Liver (tissue), 9 donors: Measurements from ENCODE around the gene RNF25. TPM values are rescaled to one million over a fixed set of nuclear protein-coding genes. Genes with fewer than 3 reads are reported as not detected.

Source experiments
- DNase-seq: peaks from one replicate; pipeline ENCODE4 v3.0.0-alpha.2; 2017; ENCODE audit warnings: low spot score
- H3K27ac ChIP-seq, 2 donors: one replicate each; pipeline ENCODE4 v1.7.0; 2013; ENCODE audit warnings: inconsistent platforms in 2 of 2, low read length in 2 of 2, control low read depth in 1 of 2, low read depth in 1 of 2, mild to moderate bottlenecking in 1 of 2
- H3K27me3 ChIP-seq, 4 donors: one replicate each; pipeline versions ENCODE4 v1.6.1 to v1.7.0; 2013; ENCODE audit warnings: low read length in 3 of 4, inconsistent platforms in 1 of 4, mild to moderate bottlenecking in 1 of 4, moderate library complexity in 1 of 4; ENCODE audit not compliant: control insufficient read depth in 4 of 4, insufficient read depth in 4 of 4
- H3K36me3 ChIP-seq, 4 donors: one replicate each; pipeline versions ENCODE4 v1.6.1 to v1.7.0; 2013; ENCODE audit warnings: low read length in 3 of 4, mild to moderate bottlenecking in 3 of 4, low read depth in 1 of 4, moderate library complexity in 1 of 4; ENCODE audit not compliant: control insufficient read depth in 4 of 4, insufficient read depth in 3 of 4
- H3K4me1 ChIP-seq, 4 donors: one replicate each; pipeline versions ENCODE4 v1.6.1 to v1.7.0; 2013; ENCODE audit warnings: low read length in 3 of 4, mild to moderate bottlenecking in 3 of 4, moderate library complexity in 1 of 4; ENCODE audit not compliant: control insufficient read depth in 4 of 4, insufficient read depth in 4 of 4
- H3K4me3 ChIP-seq, 3 donors: one replicate each; pipeline versions ENCODE4 v1.6.1 to v1.7.0; 2013; ENCODE audit warnings: low read length in 3 of 3, control low read depth in 1 of 3, low read depth in 1 of 3, mild to moderate bottlenecking in 1 of 3
- H3K9ac ChIP-seq, 2 donors: one replicate each; pipeline ENCODE4 v1.7.0; 2013; ENCODE audit warnings: low read length in 2 of 2, mild to moderate bottlenecking in 2 of 2, moderate library complexity in 2 of 2, control low read depth in 1 of 2, low read depth in 1 of 2
- H3K9me3 ChIP-seq, 4 donors: one replicate each; pipeline versions ENCODE4 v1.6.1 to v1.7.0; 2013; ENCODE audit warnings: low read length in 3 of 4; ENCODE audit not compliant: control insufficient read depth in 4 of 4
- EGR1 ChIP-seq, 2 donors: IDR thresholded peaks; 2 replicates each; pipeline ENCODE4 v1.6.1; 2016 to 2018; ENCODE audit warnings: antibody characterized with exemption in 2 of 2, low read depth in 2 of 2
- FOXA1 ChIP-seq: IDR thresholded peaks from 2 replicates; pipeline ENCODE4 v1.6.1; 2016; ENCODE audit warnings: antibody characterized with exemption
- FOXA2 ChIP-seq: IDR thresholded peaks from 2 replicates; pipeline ENCODE4 v1.6.1; 2016; ENCODE audit warnings: antibody characterized with exemption
- GABPA ChIP-seq, 2 donors: IDR thresholded peaks in 1 of 2; conservative IDR thresholded peaks in 1 of 2; 2 replicates each; pipeline ENCODE4 v1.6.1; 2016; ENCODE audit warnings: antibody characterized with exemption in 2 of 2, mild to moderate bottlenecking in 1 of 2, moderate library complexity in 1 of 2
- HNF4G ChIP-seq: IDR thresholded peaks from 2 replicates; pipeline ENCODE4 v1.6.1; 2016; ENCODE audit warnings: antibody characterized with exemption
- JUND ChIP-seq, 2 donors: IDR thresholded peaks; 2 replicates each; pipeline ENCODE4 v1.6.1; 2016; ENCODE audit warnings: antibody characterized with exemption in 2 of 2
- NR2F2 ChIP-seq: IDR thresholded peaks from 2 replicates; pipeline ENCODE4 v1.6.1; 2016; ENCODE audit warnings: antibody characterized with exemption
- RAD21 ChIP-seq, 2 donors: IDR thresholded peaks; 2 replicates each; pipeline ENCODE4 v1.6.1; 2016; ENCODE audit warnings: antibody characterized with exemption in 2 of 2, mild to moderate bottlenecking in 2 of 2
- RXRA ChIP-seq, 2 donors: IDR thresholded peaks; 2 replicates each; pipeline ENCODE4 v1.6.1; 2017 to 2018; ENCODE audit warnings: antibody characterized with exemption in 2 of 2, mild to moderate bottlenecking in 1 of 2
- SP1 ChIP-seq: IDR thresholded peaks from 2 replicates; pipeline ENCODE4 v1.6.1; 2018; ENCODE audit warnings: antibody characterized with exemption, mild to moderate bottlenecking
- TAF1 ChIP-seq: conservative IDR thresholded peaks from 2 replicates; pipeline ENCODE4 v1.6.1; 2016; ENCODE audit warnings: antibody characterized with exemption, mild to moderate bottlenecking
- YY1 ChIP-seq: IDR thresholded peaks from 2 replicates; pipeline ENCODE4 v1.6.1; 2016; ENCODE audit warnings: antibody characterized with exemption, mild to moderate bottlenecking
- WGBS: extraction: QIAGEN DNeasy Blood & Tissue Kit; methylation state at CpG from one replicate; pipeline ENCODE4 v1.1.7; 2013; 5-methylcytosine and 5-hydroxymethylcytosine counted together
- polyA plus RNA-seq, 2 donors: library from polyadenylated mRNA; stranded (reverse) in 1 of 2; unstranded in 1 of 2; fragments of 200-250 nt in 1 of 2; fragments of >200 nt in 1 of 2; fragmentation: Nextera tagmentation in 1 of 2; extraction: Ambion mirVana in 1 of 2; gene quantifications; one replicate each; pipeline versions ENCODE4 v1.2.1 to v1.2.3, GENCODE V29; 2013 to 2015
- total RNA-seq, 2 donors: library from RNA; depleted of rRNA; stranded (reverse); fragments of >200 nt; gene quantifications; one replicate each; pipeline ENCODE4 v1.2.3, GENCODE V29; 2014
- TF ChIP-seq, protein P1 (sequence below): fragments of 150-350 bp; IDR thresholded peaks from 2 replicates; pipeline ENCODE4 v1.5.1; 2017; ENCODE audit warnings: improper control_type of control experiment, low read depth, low read length; ENCODE audit not compliant: missing input control
- TF ChIP-seq, protein P2 (sequence below): IDR thresholded peaks from 2 replicates; pipeline ENCODE4 v1.6.1; 2016; ENCODE audit warnings: antibody characterized with exemption
- TF ChIP-seq, protein P3 (sequence below): IDR thresholded peaks from 2 replicates; pipeline ENCODE4 v1.6.1; 2016; ENCODE audit warnings: antibody characterized with exemption
- TF ChIP-seq, protein P4 (sequence below): IDR thresholded peaks from 2 replicates; pipeline ENCODE4 v1.6.1; 2016; ENCODE audit warnings: antibody characterized with exemption, mild to moderate bottlenecking
- TF ChIP-seq, protein P5 (sequence below): IDR thresholded peaks from 2 replicates; pipeline ENCODE4 v1.6.1; 2016; ENCODE audit warnings: antibody characterized with exemption
- donor health status: healthy.
- donor health status: healthy.
- donor health status: healthy.
- donor health status: healthy.
- donor health status: healthy.

RNF25 gene
- total and polyA plus RNA-seq, 4 donors: 3.3 to 14.0 (median 7.4) TPM

DNA sequence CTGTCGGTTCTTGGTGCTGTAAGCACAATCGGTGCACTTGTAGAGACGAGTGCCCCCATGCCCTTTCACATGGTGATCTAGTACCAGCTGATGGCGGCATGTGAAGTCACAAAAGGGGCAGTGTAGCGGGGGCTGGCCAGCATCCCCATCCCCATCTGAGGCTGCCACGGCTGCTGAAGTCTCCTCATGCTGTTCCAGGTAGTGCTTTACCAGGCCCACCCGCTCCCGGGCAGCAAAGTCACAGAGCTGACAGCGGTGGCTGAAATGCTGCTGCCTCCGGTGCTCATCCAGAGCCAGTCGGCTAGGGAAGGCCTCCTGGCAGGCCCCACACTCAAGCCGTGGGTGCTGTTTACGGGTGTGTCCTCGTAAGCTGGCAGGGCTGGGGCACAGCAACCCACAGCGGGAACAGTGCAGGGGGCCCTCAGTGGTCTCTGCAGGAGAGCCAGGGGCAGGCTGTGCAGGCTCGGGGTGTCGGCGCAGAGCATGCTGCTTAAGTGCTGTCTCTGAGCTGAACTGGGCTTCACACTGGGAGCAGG, 29.6 kb downstream of the RNF25 start (continued):
- TF ChIP-seq, protein P1, sequence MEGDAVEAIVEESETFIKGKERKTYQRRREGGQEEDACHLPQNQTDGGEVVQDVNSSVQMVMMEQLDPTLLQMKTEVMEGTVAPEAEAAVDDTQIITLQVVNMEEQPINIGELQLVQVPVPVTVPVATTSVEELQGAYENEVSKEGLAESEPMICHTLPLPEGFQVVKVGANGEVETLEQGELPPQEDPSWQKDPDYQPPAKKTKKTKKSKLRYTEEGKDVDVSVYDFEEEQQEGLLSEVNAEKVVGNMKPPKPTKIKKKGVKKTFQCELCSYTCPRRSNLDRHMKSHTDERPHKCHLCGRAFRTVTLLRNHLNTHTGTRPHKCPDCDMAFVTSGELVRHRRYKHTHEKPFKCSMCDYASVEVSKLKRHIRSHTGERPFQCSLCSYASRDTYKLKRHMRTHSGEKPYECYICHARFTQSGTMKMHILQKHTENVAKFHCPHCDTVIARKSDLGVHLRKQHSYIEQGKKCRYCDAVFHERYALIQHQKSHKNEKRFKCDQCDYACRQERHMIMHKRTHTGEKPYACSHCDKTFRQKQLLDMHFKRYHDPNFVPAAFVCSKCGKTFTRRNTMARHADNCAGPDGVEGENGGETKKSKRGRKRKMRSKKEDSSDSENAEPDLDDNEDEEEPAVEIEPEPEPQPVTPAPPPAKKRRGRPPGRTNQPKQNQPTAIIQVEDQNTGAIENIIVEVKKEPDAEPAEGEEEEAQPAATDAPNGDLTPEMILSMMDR: no peak

DNA sequence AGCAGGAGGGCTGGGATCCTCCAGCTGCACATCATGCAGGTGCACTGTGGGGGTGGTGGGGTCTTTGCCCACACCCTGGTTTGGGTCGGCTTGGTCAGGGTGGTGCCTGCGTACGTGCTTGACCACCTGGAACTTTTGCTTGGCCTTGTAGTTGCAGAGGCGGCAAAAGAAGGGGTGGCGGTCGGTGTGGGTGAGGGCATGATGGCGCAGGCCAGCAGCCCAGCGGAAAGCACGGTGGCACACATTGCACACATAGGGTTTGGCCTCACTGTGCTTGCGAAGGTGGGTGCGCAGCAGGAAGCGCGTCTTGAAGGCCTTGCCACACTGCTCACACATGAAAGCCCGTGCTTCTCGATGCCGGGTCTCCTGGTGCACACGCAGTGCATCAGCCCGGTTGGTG, 33.4 kb downstream of the RNF25 start:
- H3K4me3 ChIP-seq: no peak overlapping the region
- no peak overlapping the region for H3K27ac ChIP-seq
- WGBS: 98% methylated on average over 18 of the region's 18 CpGs
- no peak overlapping the region for H3K9ac ChIP-seq
- peaks cover 13 to 78% (median 42%) of the 10 kb centered on the region in 4 donors for H3K36me3 ChIP-seq
- H3K4me1 ChIP-seq: no peaks in the 10 kb centered on the region
- no peak for DNase-seq
- H3K9me3 ChIP-seq: no peaks in the 10 kb centered on the region
- TF ChIP-seq RXRA (IDR thresholded peaks at IDR 0.05) (no peak), TAF1 (no peak), FOXA1 (no peak), HNF4G (no peak), RAD21 (IDR thresholded peaks at IDR 0.05) (no peak)
- TF ChIP-seq, protein P2, sequence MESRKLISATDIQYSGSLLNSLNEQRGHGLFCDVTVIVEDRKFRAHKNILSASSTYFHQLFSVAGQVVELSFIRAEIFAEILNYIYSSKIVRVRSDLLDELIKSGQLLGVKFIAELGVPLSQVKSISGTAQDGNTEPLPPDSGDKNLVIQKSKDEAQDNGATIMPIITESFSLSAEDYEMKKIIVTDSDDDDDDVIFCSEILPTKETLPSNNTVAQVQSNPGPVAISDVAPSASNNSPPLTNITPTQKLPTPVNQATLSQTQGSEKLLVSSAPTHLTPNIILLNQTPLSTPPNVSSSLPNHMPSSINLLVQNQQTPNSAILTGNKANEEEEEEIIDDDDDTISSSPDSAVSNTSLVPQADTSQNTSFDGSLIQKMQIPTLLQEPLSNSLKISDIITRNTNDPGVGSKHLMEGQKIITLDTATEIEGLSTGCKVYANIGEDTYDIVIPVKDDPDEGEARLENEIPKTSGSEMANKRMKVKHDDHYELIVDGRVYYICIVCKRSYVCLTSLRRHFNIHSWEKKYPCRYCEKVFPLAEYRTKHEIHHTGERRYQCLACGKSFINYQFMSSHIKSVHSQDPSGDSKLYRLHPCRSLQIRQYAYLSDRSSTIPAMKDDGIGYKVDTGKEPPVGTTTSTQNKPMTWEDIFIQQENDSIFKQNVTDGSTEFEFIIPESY: no peak
- H3K27me3 ChIP-seq: no peaks in the 10 kb centered on the region

DNA sequence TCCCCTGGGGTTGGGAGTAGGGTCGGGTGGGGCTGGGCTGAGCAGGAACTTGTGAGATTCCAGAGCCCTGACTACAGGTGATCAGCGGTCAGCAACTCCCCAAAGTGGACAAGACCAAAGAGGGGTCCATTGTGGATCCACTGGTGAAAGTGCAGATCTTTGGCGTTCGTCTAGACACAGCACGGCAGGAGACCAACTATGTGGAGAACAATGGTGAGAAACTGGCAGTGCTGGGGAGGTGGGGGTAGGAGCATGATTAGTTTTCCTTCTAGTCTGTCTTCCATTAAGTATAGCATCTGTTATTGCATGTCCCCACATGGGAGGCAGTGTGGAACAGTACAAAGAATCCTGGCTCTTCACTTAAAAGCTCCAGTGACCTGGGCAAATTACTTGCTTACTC, 36.1 kb downstream of the RNF25 start:
- H3K4me3 ChIP-seq: no peak overlapping the region
- no peaks in the 10 kb centered on the region for H3K27me3 ChIP-seq
- no peak for TF ChIP-seq FOXA2
- TF ChIP-seq, protein P3, sequence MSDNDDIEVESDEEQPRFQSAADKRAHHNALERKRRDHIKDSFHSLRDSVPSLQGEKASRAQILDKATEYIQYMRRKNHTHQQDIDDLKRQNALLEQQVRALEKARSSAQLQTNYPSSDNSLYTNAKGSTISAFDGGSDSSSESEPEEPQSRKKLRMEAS: no peak
- TF ChIP-seq, protein P2: no peak
- TF ChIP-seq YY1: no peak
- no peak for TF ChIP-seq GABPA (IDR thresholded peaks at IDR 0.05 in 1 of 2, conservative IDR thresholded peaks at IDR 0.05 in 1 of 2)
- TF ChIP-seq SP1: no peak
- TF ChIP-seq RXRA (IDR thresholded peaks at IDR 0.05): no peak
- no peak for TF ChIP-seq JUND (IDR thresholded peaks at IDR 0.05)
- TF ChIP-seq FOXA1: no peak
- TF ChIP-seq HNF4G: no peak
- no peak for TF ChIP-seq EGR1 (IDR thresholded peaks at IDR 0.05; ENCODE audit: low read depth in 2 of 2)
- TF ChIP-seq, protein P1: no peak
- no peak for TF ChIP-seq TAF1
- TF ChIP-seq, protein P4, sequence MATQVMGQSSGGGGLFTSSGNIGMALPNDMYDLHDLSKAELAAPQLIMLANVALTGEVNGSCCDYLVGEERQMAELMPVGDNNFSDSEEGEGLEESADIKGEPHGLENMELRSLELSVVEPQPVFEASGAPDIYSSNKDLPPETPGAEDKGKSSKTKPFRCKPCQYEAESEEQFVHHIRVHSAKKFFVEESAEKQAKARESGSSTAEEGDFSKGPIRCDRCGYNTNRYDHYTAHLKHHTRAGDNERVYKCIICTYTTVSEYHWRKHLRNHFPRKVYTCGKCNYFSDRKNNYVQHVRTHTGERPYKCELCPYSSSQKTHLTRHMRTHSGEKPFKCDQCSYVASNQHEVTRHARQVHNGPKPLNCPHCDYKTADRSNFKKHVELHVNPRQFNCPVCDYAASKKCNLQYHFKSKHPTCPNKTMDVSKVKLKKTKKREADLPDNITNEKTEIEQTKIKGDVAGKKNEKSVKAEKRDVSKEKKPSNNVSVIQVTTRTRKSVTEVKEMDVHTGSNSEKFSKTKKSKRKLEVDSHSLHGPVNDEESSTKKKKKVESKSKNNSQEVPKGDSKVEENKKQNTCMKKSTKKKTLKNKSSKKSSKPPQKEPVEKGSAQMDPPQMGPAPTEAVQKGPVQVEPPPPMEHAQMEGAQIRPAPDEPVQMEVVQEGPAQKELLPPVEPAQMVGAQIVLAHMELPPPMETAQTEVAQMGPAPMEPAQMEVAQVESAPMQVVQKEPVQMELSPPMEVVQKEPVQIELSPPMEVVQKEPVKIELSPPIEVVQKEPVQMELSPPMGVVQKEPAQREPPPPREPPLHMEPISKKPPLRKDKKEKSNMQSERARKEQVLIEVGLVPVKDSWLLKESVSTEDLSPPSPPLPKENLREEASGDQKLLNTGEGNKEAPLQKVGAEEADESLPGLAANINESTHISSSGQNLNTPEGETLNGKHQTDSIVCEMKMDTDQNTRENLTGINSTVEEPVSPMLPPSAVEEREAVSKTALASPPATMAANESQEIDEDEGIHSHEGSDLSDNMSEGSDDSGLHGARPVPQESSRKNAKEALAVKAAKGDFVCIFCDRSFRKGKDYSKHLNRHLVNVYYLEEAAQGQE: no peak
- TF ChIP-seq NR2F2: no peak
- TF ChIP-seq, protein P5, sequence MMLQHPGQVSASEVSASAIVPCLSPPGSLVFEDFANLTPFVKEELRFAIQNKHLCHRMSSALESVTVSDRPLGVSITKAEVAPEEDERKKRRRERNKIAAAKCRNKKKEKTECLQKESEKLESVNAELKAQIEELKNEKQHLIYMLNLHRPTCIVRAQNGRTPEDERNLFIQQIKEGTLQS: no peak
- no peak for TF ChIP-seq RAD21 (IDR thresholded peaks at IDR 0.05)
- no peaks in the 10 kb centered on the region for H3K4me1 ChIP-seq
- WGBS: 98% methylated on average over 5 of the region's 5 CpGs
- H3K9ac ChIP-seq: no peak overlapping the region
- H3K27ac ChIP-seq: no peak overlapping the region
- H3K36me3 ChIP-seq: peaks cover 13 to 65% (median 39%) of the 10 kb centered on the region in 4 donors
- no peak for DNase-seq
- no peaks in the 10 kb centered on the region for H3K9me3 ChIP-seq
